DOHH2 (cell line): ENCODE measurements around the gene CHST13.

Experiments used
- H3F3A ChIP-seq: fragments of 200-600 bp; sonication (generic), shearing (Covaris generic); 2 replicates; pipeline ENCODE4 v1.6.0; 2016; ENCODE audit warnings: antibody characterized with exemption, mild to moderate bottlenecking; ENCODE audit not compliant: control insufficient read depth, insufficient read depth
- H3K27ac ChIP-seq: fragments of 200-600 bp; sonication (generic); 2 replicates; pipeline ENCODE4 v1.5.1; 2014; ENCODE audit warnings: low read depth, mild to moderate bottlenecking, low read length, moderate library complexity
- H3K27me3 ChIP-seq: fragments of 200-600 bp; sonication (generic); 2 replicates; pipeline ENCODE4 v1.6.1; 2014; ENCODE audit warnings: mild to moderate bottlenecking, low read length, mixed read lengths; ENCODE audit not compliant: control insufficient read depth
- H3K36me3 ChIP-seq: fragments of 200-600 bp; sonication (generic); 2 replicates; pipeline ENCODE4 v1.6.1; 2014; ENCODE audit warnings: mild to moderate bottlenecking, low read length, moderate library complexity, mixed read lengths; ENCODE audit not compliant: control insufficient read depth
- H3K4me1 ChIP-seq: fragments of 200-600 bp; sonication (generic); 2 replicates; pipeline ENCODE4 v1.6.1; 2014; ENCODE audit warnings: mild to moderate bottlenecking, low read length, mixed read lengths; ENCODE audit not compliant: control insufficient read depth
- H3K4me2 ChIP-seq: fragments of 200-600 bp; sonication (generic); 2 replicates; pipeline ENCODE4 v1.6.0; 2014; ENCODE audit warnings: mild to moderate bottlenecking, low read length, moderate library complexity
- H3K4me3 ChIP-seq: fragments of 200-600 bp; sonication (generic); 2 replicates; pipeline ENCODE4 v1.5.1; 2014; ENCODE audit warnings: mild to moderate bottlenecking, low read length, mixed read lengths
- H3K79me2 ChIP-seq: fragments of 200-600 bp; sonication (generic); 2 replicates; pipeline ENCODE4 v1.6.1; 2014; ENCODE audit warnings: mild to moderate bottlenecking, low read length, mixed read lengths; ENCODE audit not compliant: control insufficient read depth
- H3K9me2 ChIP-seq: fragments of 200-600 bp; sonication (generic); replicated peaks from 2 replicates; pipeline ENCODE4 v1.6.1; 2014; ENCODE audit warnings: mild to moderate bottlenecking, low read length, mixed read lengths; ENCODE audit not compliant: control insufficient read depth
- H3K9me3 ChIP-seq: fragments of 200-600 bp; sonication (generic); 2 replicates; pipeline ENCODE4 v1.6.1; 2014; ENCODE audit warnings: antibody characterized with exemption, low read length, mixed read lengths; ENCODE audit not compliant: control insufficient read depth, insufficient read depth
- H4K20me1 ChIP-seq: fragments of 200-600 bp; sonication (generic); 2 replicates; pipeline ENCODE4 v1.6.0; 2014; ENCODE audit warnings: low read depth, mild to moderate bottlenecking, antibody characterized with exemption, low read length, moderate library complexity; ENCODE audit not compliant: control insufficient read depth, insufficient read depth
- EZH2phosphoT487 ChIP-seq: fragments of 200-600 bp; sonication (generic); IDR thresholded peaks from 2 replicates; pipeline ENCODE4 v1.6.1; 2017; ENCODE audit warnings: borderline replicate concordance, mild to moderate bottlenecking, antibody characterized with exemption, low read length, moderate library complexity, mixed read lengths
- TF ChIP-seq, protein P1 (sequence below): fragments of 200-600 bp; sonication (generic); IDR thresholded peaks from one replicate; pipeline ENCODE4 v1.5.1; 2014; ENCODE audit warnings: antibody characterized with exemption, mild to moderate bottlenecking, low read depth, low read length; ENCODE audit not compliant: poor library complexity, severe bottlenecking

CHST13 gene

DNA sequence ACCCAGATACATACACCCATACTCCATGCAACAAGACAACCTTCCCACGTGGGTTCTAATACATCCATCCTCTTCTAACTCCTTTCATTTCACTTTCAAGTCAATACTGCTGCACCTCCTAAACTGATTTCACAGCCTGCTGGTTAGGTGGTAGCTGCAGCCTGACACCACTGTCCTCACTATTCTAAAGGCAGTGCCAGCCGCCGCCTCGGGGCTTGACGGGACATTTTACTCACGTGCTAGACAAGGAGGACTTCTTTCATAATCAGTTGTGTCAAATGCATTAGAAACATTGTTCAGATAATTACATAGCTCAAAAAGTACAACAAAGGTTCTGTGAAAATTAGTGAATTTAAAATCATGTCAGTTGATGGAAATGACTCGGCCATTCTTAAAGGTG lies 12.7 kb upstream of the CHST13 start:
- Histone ChIP-seq H3F3A (no peaks in the 10 kb centered on the region), H3K27me3 (no peaks in the 10 kb centered on the region), H3K9me2 (no peaks in the 10 kb centered on the region), H3K36me3 (no peaks in the 10 kb centered on the region), H3K4me1 (no peaks in the 10 kb centered on the region), H3K4me2 (no peak overlapping the region), H4K20me1 (no peaks in the 10 kb centered on the region), H3K9me3 (no peaks in the 10 kb centered on the region), H3K4me3 (no peak overlapping the region), H3K27ac (no peak overlapping the region), H3K79me2 (no peaks in the 10 kb centered on the region)
- TF ChIP-seq EZH2phosphoT487 = no peak
- TF ChIP-seq, protein P1, sequence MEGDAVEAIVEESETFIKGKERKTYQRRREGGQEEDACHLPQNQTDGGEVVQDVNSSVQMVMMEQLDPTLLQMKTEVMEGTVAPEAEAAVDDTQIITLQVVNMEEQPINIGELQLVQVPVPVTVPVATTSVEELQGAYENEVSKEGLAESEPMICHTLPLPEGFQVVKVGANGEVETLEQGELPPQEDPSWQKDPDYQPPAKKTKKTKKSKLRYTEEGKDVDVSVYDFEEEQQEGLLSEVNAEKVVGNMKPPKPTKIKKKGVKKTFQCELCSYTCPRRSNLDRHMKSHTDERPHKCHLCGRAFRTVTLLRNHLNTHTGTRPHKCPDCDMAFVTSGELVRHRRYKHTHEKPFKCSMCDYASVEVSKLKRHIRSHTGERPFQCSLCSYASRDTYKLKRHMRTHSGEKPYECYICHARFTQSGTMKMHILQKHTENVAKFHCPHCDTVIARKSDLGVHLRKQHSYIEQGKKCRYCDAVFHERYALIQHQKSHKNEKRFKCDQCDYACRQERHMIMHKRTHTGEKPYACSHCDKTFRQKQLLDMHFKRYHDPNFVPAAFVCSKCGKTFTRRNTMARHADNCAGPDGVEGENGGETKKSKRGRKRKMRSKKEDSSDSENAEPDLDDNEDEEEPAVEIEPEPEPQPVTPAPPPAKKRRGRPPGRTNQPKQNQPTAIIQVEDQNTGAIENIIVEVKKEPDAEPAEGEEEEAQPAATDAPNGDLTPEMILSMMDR = no peak

DNA sequence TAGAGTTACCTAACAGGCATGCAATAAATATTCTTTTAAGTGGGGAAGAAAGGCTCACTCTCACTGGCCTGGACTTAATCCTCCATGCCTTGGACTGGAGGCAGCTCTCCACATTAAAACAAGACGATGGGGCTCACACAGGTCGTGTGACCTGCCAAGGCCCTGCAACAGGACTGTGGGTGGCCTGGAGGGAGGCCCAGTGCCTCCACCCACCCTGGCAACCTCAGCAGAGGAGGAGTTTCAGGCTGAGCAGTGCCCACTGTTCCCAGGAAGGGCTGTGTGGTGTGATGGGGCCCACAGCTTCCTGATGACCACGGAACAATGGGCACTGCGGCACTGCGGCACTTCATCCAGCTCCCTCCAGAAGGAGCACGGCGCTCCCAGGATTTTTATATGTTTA lies 11.9 kb upstream of the CHST13 start:
- Histone ChIP-seq H3K4me2 (no peak overlapping the region), H3K4me3 (no peak overlapping the region), H3K9me2 (no peaks in the 10 kb centered on the region), H3K9me3 (no peaks in the 10 kb centered on the region), H4K20me1 (no peaks in the 10 kb centered on the region), H3K4me1 (no peaks in the 10 kb centered on the region), H3K27ac (no peak overlapping the region), H3K79me2 (no peaks in the 10 kb centered on the region), H3K36me3 (no peaks in the 10 kb centered on the region), H3K27me3 (no peaks in the 10 kb centered on the region), H3F3A (no peaks in the 10 kb centered on the region)
- no peak for TF ChIP-seq EZH2phosphoT487
- TF ChIP-seq, protein P1 = no peak

DNA sequence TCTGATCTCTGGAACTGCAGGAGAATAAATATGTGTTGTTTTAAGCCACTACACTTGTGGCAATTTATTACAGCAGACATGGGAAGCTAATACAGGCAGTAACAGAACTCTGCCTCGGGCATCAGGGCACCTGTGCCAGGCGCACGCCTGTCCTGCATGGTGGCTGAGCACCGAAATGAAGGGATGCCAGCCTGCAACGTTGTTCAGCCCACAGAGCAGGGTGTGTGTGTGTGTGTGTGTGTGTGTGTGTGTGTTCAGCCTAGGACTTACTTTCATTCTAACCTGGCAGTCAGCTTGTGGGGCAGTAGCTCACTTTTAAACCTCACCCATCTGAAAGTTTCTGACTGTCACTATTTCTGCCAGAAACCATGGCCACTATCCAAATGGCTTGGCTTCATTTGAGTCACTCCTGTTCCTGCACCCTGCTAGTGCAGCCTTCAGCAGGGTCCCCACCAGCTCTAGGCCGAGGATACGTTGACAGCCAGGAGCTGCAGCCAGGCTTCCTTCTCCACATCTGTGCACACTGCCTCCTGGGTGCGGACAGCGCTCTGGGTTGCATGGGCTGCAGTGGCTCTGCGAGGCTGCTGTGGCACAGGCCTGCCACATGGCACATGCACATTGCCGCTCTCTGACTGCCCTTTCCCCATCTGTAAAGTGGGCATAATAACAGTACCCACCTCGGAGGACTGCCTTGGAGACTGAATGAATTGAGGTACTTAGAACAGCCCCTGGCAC lies 10.9 kb upstream of the CHST13 start:
- Histone ChIP-seq H3F3A (no peaks in the 10 kb centered on the region), H3K36me3 (no peaks in the 10 kb centered on the region), H3K9me2 (no peaks in the 10 kb centered on the region), H3K27me3 (no peaks in the 10 kb centered on the region), H3K4me1 (no peaks in the 10 kb centered on the region), H3K4me3 (no peak overlapping the region), H3K79me2 (no peaks in the 10 kb centered on the region), H3K9me3 (no peaks in the 10 kb centered on the region), H3K27ac (no peak overlapping the region), H3K4me2 (no peak overlapping the region), H4K20me1 (no peaks in the 10 kb centered on the region)
- TF ChIP-seq EZH2phosphoT487 = no peak
- TF ChIP-seq, protein P1 = no peak
